Heart left ventricle (tissue), 16 donors: Measurements from ENCODE around the gene TRIM29. TPM values are rescaled to one million over a fixed set of nuclear protein-coding genes. Genes with fewer than 3 reads are reported as not detected.

ENCODE experiments used
- ATAC-seq, 4 donors: fragments of 200-7000 bp; cut with Tn5 transposase; one replicate each; pipeline ENCODE4 v1.9.1; 2020 to 2022; ENCODE audit warnings: moderate library complexity in 4 of 4, mild to moderate bottlenecking in 3 of 4, moderate number of reproducible peaks in 1 of 4
- DNase-seq, 5 donors: peaks; one replicate each; pipeline ENCODE4 v3.0.0-alpha.2; 2020
- H3K27ac ChIP-seq, 12 donors: fragments of 200-600 bp; sonication (generic) in 4 of 12; one replicate each; pipeline versions ENCODE4 v1.5.0 to v1.8.0; 2016 to 2022; ENCODE audit warnings: mild to moderate bottlenecking in 2 of 12
- H3K27me3 ChIP-seq, 9 donors: fragments of 200-600 bp; sonication (generic) in 2 of 9; one replicate each; pipeline versions ENCODE4 v1.5.1 to v1.8.0; 2016 to 2022; ENCODE audit warnings: mild to moderate bottlenecking in 3 of 9
- H3K36me3 ChIP-seq, 9 donors: fragments of 200-600 bp; sonication (generic) in 2 of 9; one replicate each; pipeline versions ENCODE4 v1.5.0 to v1.8.0; 2018 to 2022; ENCODE audit warnings: mild to moderate bottlenecking in 2 of 9
- H3K4me1 ChIP-seq, 12 donors: fragments of 200-600 bp; sonication (generic) in 4 of 12; one replicate each; pipeline versions ENCODE4 v1.5.0 to v1.8.0; 2016 to 2022; ENCODE audit warnings: mild to moderate bottlenecking in 3 of 12
- H3K4me3 ChIP-seq, 12 donors: fragments of 200-600 bp; sonication (generic) in 4 of 12; one replicate each; pipeline versions ENCODE4 v1.5.0 to v1.8.0; 2017 to 2022; ENCODE audit warnings: mild to moderate bottlenecking in 9 of 12, moderate library complexity in 4 of 12
- H3K9me3 ChIP-seq, 12 donors: fragments of 200-600 bp; sonication (generic) in 4 of 12; one replicate each; pipeline versions ENCODE4 v1.5.0 to v1.8.0; 2016 to 2022; ENCODE audit warnings: mild to moderate bottlenecking in 1 of 12
- CTCF ChIP-seq, 12 donors: fragments of 200-600 bp; sonication (generic) in 4 of 12; IDR thresholded peaks; one replicate each; pipeline versions ENCODE4 v1.5.0 to v1.8.0; 2018 to 2022; ENCODE audit warnings: antibody characterized with exemption in 12 of 12, mild to moderate bottlenecking in 5 of 12
- POLR2A ChIP-seq, 2 donors: fragments of 450-650 bp; IDR thresholded peaks; one replicate each; pipeline ENCODE4 v1.6.1; 2017; ENCODE audit warnings: antibody characterized with exemption in 2 of 2, mild to moderate bottlenecking in 2 of 2, moderate library complexity in 2 of 2
- WGBS, 4 donors: extraction: QIAGEN DNeasy Blood & Tissue Kit in 2 of 4; methylation state at CpG; one replicate each; pipeline versions ENCODE4 v1.1.5 to v1.1.7; 2013 to 2018; 5-methylcytosine and 5-hydroxymethylcytosine counted together
- intact Hi-C, 10 donors: fragments of 100-400 bp; cut with DNase I; formaldehyde crosslinking; loops; one replicate each; pipeline versions ENCODE4 v1.11.1 to v1.14.2; 2022
- polyA plus RNA-seq, 2 donors: library from polyadenylated mRNA; stranded (reverse); fragments of 200-250 nt; gene quantifications; one replicate each; pipeline ENCODE4 v1.2.3, GENCODE V29; 2013
- total RNA-seq, 9 donors: library from RNA; depleted of rRNA in 2 of 9; stranded (reverse); fragments of >200 nt in 2 of 9; fragmentation: NEBNext Ultra II Directional in 3 of 9; extraction: Animal tissue kit (Norgen Biotek cat#: 25700) in 3 of 9; gene quantifications; one replicate each; pipeline versions ENCODE4 v1.1.0 to v1.2.4, GENCODE V29; 2016 to 2023
- donor health status: ischemic (EF 13 %, LVEDD 7.1; RV severe dilation, severe dysfunction).
- donor health status: healthy with polysubstance abuse.
- donor health status: DM: no; HTN: yes; CAD: no.
- donor health status: DM: no; HTN: no; CAD: no.
- donor health status: ischemic (EF 25% LVEDD 6.9; RV normal size, moderate dysfunction).
- donor health status: ischemic (EF 25% LVEDD 5.7; RV mildly dilated, moderate dysfunction).
- donor health status: healthy.
- donor health status: DM: yes; HTN: yes; CAD: no.
- donor health status: ischemic (EF 35%, LVEDD 5.7; RV mildly dilated, moderate dysfunction).
- donor health status: nonischemic (EF 11% LVEDD 7.7; RV severe dilation, severe dysfunction).
- donor health status: DM: yes; HTN: yes; CAD: no.
- donor health status: PGD.
- donor health status: ischemic (EF 29% LVEDD 5.4; RV normal size, mild dysfunction).
- donor health status: nonischemic (EF 23%, LVEDD 6.1; RV moderate dilation, normal function).

TRIM29 gene
- total and polyA plus RNA-seq, 11 donors, result 0.14 to 6.4 (median 0.56) TPM; not detected in 8

GRCh38 chr11:120126620-120127019 lies 11.3 kb downstream of the TRIM29 start:
- Histone ChIP-seq H3K27ac (no peak overlapping the region), H3K27me3 (no peaks in the 10 kb centered on the region), H3K9me3 (no peaks in the 10 kb centered on the region), H3K4me1 (no peaks in the 10 kb centered on the region), H3K36me3 (no peaks in the 10 kb centered on the region), H3K4me3 (no peak overlapping the region)
- WGBS, 4 donors, result 66 to 77% (median 75%) methylated on average over 4 of the region's 4 CpGs
- intact Hi-C loops, result no loop called here
- DNase-seq, result no peak
- TF ChIP-seq CTCF (IDR thresholded peaks at IDR 0.05) (no peak), POLR2A (IDR thresholded peaks at IDR 0.05) (no peak)
- no peak for ATAC-seq

DNA sequence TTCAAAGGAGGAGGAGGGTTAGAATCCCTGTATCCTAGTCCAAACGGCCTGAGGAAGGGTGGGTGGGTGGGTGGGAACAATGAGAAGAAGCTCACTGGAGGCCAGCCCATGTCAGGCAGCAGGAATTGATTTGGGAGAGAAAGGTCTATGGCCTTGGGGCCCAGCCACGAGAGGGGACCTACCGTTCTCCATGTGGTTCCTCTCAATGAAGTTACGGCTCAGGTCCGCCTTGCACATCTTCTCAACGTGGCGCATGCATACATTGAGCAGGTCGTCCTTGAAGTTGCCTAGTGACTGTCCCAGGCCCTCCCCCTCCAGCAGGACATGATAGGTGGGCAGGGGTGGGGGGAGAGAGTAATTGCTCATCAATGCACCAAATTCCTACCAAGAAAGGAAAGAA lies 12.4 kb downstream of the TRIM29 start:
- DNase-seq (no peak), ATAC-seq (no peak)
- TF ChIP-seq POLR2A (IDR thresholded peaks at IDR 0.05) (no peak), CTCF (IDR thresholded peaks at IDR 0.05) (no peak)
- Histone ChIP-seq H3K9me3 (no peaks in the 10 kb centered on the region), H3K27me3 (no peaks in the 10 kb centered on the region), H3K27ac (no peak overlapping the region), H3K4me1 (no peaks in the 10 kb centered on the region), H3K4me3 (no peak overlapping the region), H3K36me3 (no peaks in the 10 kb centered on the region)
- WGBS, 4 donors, result 83 to 85% (median 85%) methylated on average over 8 of the region's 8 CpGs
- intact Hi-C loops, result no loop called here

GRCh38 chr11:120125024-120125423 lies 12.9 kb downstream of the TRIM29 start:
- no peak for TF ChIP-seq CTCF (IDR thresholded peaks at IDR 0.05)
- TF ChIP-seq POLR2A (IDR thresholded peaks at IDR 0.05), result no peak
- peak in 1 of 5 donors; percentile 57 for DNase-seq

GRCh38 chr11:120124355-120124754 lies 13.6 kb downstream of the TRIM29 start:
- ATAC-seq, result no peak
- WGBS, 4 donors, result 83 to 87% (median 87%) methylated on average over 14 of the region's 14 CpGs
- no peak overlapping the region for H3K27ac ChIP-seq
- H3K4me3 ChIP-seq, result no peak overlapping the region
- intact Hi-C loops, result loop anchor here in 1 of 10 donors (5.0 kb wide), 1 partner anchor 102 kb away; no protein-coding TSS in a partner anchor
- TF ChIP-seq CTCF (IDR thresholded peaks at IDR 0.05) (no peak), POLR2A (IDR thresholded peaks at IDR 0.05) (no peak)
- H3K4me1 ChIP-seq, result no peaks in the 10 kb centered on the region
- no peaks in the 10 kb centered on the region for H3K9me3 ChIP-seq
- no peaks in the 10 kb centered on the region for H3K36me3 ChIP-seq
- DNase-seq, result no peak
- H3K27me3 ChIP-seq, result no peaks in the 10 kb centered on the region

More at GRCh38 chr11:120125024-120125423, 12.9 kb downstream of the TRIM29 start:
- no peaks in the 10 kb centered on the region for H3K27me3 ChIP-seq
- no peaks in the 10 kb centered on the region for H3K36me3 ChIP-seq
- peak in 2 of 4 donors; percentile 28 to 62 for ATAC-seq
- no peak overlapping the region for H3K27ac ChIP-seq
- H3K9me3 ChIP-seq, result no peaks in the 10 kb centered on the region
- 44 to 69% (median 57%) methylated on average over 3 to 5 of the region's 5 CpGs for WGBS, 4 donors
- intact Hi-C loops, result no loop called here
- no peaks in the 10 kb centered on the region for H3K4me1 ChIP-seq
- H3K4me3 ChIP-seq, result no peak overlapping the region
